Spleen (tissue), 11 donors: ENCODE data around the gene KRT39. TPM values are rescaled to one million over a fixed set of nuclear protein-coding genes. Genes with fewer than 3 reads are reported as not detected.

Source experiments
- DNase-seq: peaks from one replicate; pipeline ENCODE4 v3.0.0-alpha.2; 2020
- H3K27ac ChIP-seq, 8 donors: fragments of 200-600 bp; sonication (generic) in 7 of 8; 1 replicate in 4 of 8; 2 replicates in 4 of 8; pipeline versions ENCODE4 v1.5.0 to v1.8.0; 2016 to 2021; ENCODE audit warnings: inconsistent platforms in 4 of 8, mild to moderate bottlenecking in 4 of 8, moderate library complexity in 1 of 8
- H3K27me3 ChIP-seq, 7 donors: fragments of 200-600 bp; sonication (generic) in 6 of 7; replicated peaks in 1 of 7; 1 replicate in 4 of 7; 2 replicates in 3 of 7; pipeline versions ENCODE4 v1.5.0 to v1.8.0; 2016 to 2021; ENCODE audit warnings: inconsistent platforms in 3 of 7, mild to moderate bottlenecking in 1 of 7
- H3K36me3 ChIP-seq, 6 donors: fragments of 200-600 bp; sonication (generic) in 5 of 6; 1 replicate in 4 of 6; 2 replicates in 2 of 6; pipeline versions ENCODE4 v1.5.0 to v1.8.0; 2016 to 2021; ENCODE audit warnings: inconsistent platforms in 2 of 6
- H3K4me1 ChIP-seq, 6 donors: fragments of 200-600 bp; sonication (generic) in 5 of 6; 1 replicate in 3 of 6; 2 replicates in 3 of 6; pipeline versions ENCODE4 v1.5.0 to v1.8.0; 2016 to 2021; ENCODE audit warnings: inconsistent platforms in 3 of 6
- H3K4me3 ChIP-seq, 8 donors: fragments of 200-600 bp; sonication (generic) in 7 of 8; 1 replicate in 4 of 8; 2 replicates in 4 of 8; pipeline versions ENCODE4 v1.5.0 to v1.8.0; 2016 to 2021; ENCODE audit warnings: inconsistent platforms in 4 of 8, mild to moderate bottlenecking in 4 of 8, moderate library complexity in 2 of 8
- H3K9me3 ChIP-seq, 8 donors: fragments of 200-600 bp; sonication (generic) in 7 of 8; 1 replicate in 4 of 8; 2 replicates in 4 of 8; pipeline versions ENCODE4 v1.5.0 to v1.8.0; 2016 to 2021; ENCODE audit warnings: inconsistent platforms in 4 of 8
- CTCF ChIP-seq, 11 experiments: fragments of 200-600 bp in 7 of 11; fragments of 450-650 bp in 4 of 11; sonication (generic) in 4 of 11; IDR thresholded peaks in 8 of 11; conservative IDR thresholded peaks in 3 of 11; 1 replicate in 7 of 11; 2 replicates in 4 of 11; pipeline versions ENCODE4 v1.4.0 to v1.8.0; 2016 to 2021; ENCODE audit warnings: antibody characterized with exemption in 11 of 11, inconsistent platforms in 4 of 11, mild to moderate bottlenecking in 1 of 11
- POLR2A ChIP-seq, 3 donors: fragments of 450-650 bp; IDR thresholded peaks; one replicate each; pipeline ENCODE4 v1.5.1; 2017; ENCODE audit warnings: antibody characterized with exemption in 3 of 3, mild to moderate bottlenecking in 1 of 3
- POLR2AphosphoS5 ChIP-seq, 3 donors: sonication (generic); formaldehyde crosslinking; IDR thresholded peaks; one replicate each; pipeline ENCODE4 v1.5.1; 2017; ENCODE audit warnings: antibody characterized with exemption in 3 of 3
- WGBS, 5 donors: extraction: QIAGEN DNeasy Blood & Tissue Kit in 3 of 5; methylation state at CpG; one replicate each; pipeline versions ENCODE4 v1.1.5 to v1.1.7; 2013 to 2018; 5-methylcytosine and 5-hydroxymethylcytosine counted together
- intact Hi-C: fragments of 100-400 bp; cut with DNase I; formaldehyde crosslinking; loops from one replicate; pipeline ENCODE4 v1.15.0; 2023; ENCODE audit warnings: low total_unique reads
- polyA plus RNA-seq, 3 donors: library from polyadenylated mRNA; stranded (reverse); fragments of 200-250 nt; gene quantifications; one replicate each; pipeline ENCODE4 v1.2.1, GENCODE V29; 2013
- total RNA-seq, 7 donors: library from RNA; depleted of rRNA in 3 of 7; stranded (reverse); fragments of >200 nt in 3 of 7; fragmentation: NEBNext Ultra II Directional in 4 of 7; extraction: Animal tissue kit (Norgen Biotek cat#: 25700) in 4 of 7; gene quantifications; one replicate each; pipeline versions ENCODE4 v1.1.0 to v1.2.1, GENCODE V29; 2016 to 2021
- donor health status: healthy with polysubstance abuse.
- donor health status: DM: no; HTN: no; CAD: no; lungs with moderate emphysema.
- donor health status: DM: no; HTN: no; CAD: no.
- donor health status: Bipolar disorder and iron deficiency.
- donor health status: healthy.
- donor health status: DM: no; HTN: no; CAD: no.
- donor health status: DM: yes; HTN: yes; CAD: no.

KRT39 gene
- total and polyA plus RNA-seq, 10 donors = not detected

GRCh38 chr17:40980596-40980995, 13.8 kb upstream of the KRT39 start:
- H3K9me3 ChIP-seq = no peaks in the 10 kb centered on the region
- TF ChIP-seq CTCF (IDR thresholded peaks at IDR 0.05 in 8 of 11, conservative IDR thresholded peaks at IDR 0.05 in 3 of 11) = no peak
- no peak overlapping the region for H3K4me3 ChIP-seq
- peaks cover 0 to 29% (median 0%) of the 10 kb centered on the region in 7 donors for H3K27me3 ChIP-seq
- intact Hi-C loops = no loop called here
- no peaks in the 10 kb centered on the region for H3K36me3 ChIP-seq
- DNase-seq = no peak
- H3K4me1 ChIP-seq = no peaks in the 10 kb centered on the region
- no peak overlapping the region for H3K27ac ChIP-seq
- WGBS, 5 donors = 61 to 78% (median 62%) methylated on average over 8 of the region's 8 CpGs

GRCh38 chr17:40980117-40980516, 13.4 kb upstream of the KRT39 start:
- no peaks in the 10 kb centered on the region for H3K36me3 ChIP-seq
- H3K9me3 ChIP-seq = no peaks in the 10 kb centered on the region
- H3K4me1 ChIP-seq = no peaks in the 10 kb centered on the region
- intact Hi-C loops = no loop called here
- H3K27ac ChIP-seq = no peak overlapping the region
- TF ChIP-seq CTCF (IDR thresholded peaks at IDR 0.05 in 8 of 11, conservative IDR thresholded peaks at IDR 0.05 in 3 of 11) = no peak
- no peak for TF ChIP-seq POLR2AphosphoS5 (IDR thresholded peaks at IDR 0.05)
- no peak for TF ChIP-seq POLR2A (IDR thresholded peaks at IDR 0.05)
- 88 to 96% (median 93%) methylated on average over 3 of the region's 3 CpGs for WGBS, 5 donors
- DNase-seq = no peak
- no peak overlapping the region for H3K4me3 ChIP-seq
- H3K27me3 ChIP-seq = peaks cover 0 to 29% (median 0%) of the 10 kb centered on the region in 7 donors

GRCh38 chr17:40978575-40979151, 11.9 kb upstream of the KRT39 start:
- WGBS, 5 donors = 84 to 92% (median 88%) methylated on average over 13 of the region's 13 CpGs
- TF ChIP-seq CTCF (IDR thresholded peaks at IDR 0.05 in 8 of 11, conservative IDR thresholded peaks at IDR 0.05 in 3 of 11) = no peak
- TF ChIP-seq POLR2A (IDR thresholded peaks at IDR 0.05) = no peak
- no peak for TF ChIP-seq POLR2AphosphoS5 (IDR thresholded peaks at IDR 0.05)
- Histone ChIP-seq H3K36me3 (no peaks in the 10 kb centered on the region), H3K4me3 (no peak overlapping the region), H3K4me1 (no peaks in the 10 kb centered on the region), H3K27me3 (peaks cover 0 to 24% (median 0%) of the 10 kb centered on the region in 7 donors), H3K27ac (no peak overlapping the region), H3K9me3 (no peaks in the 10 kb centered on the region)
- DNase-seq = no peak
- intact Hi-C loops = no loop called here

GRCh38 chr17:40975516-40975915, 8.8 kb upstream of the KRT39 start:
- no peak for DNase-seq
- H3K36me3 ChIP-seq = no peaks in the 10 kb centered on the region
- H3K4me1 ChIP-seq = no peaks in the 10 kb centered on the region
- TF ChIP-seq CTCF (IDR thresholded peaks at IDR 0.05 in 8 of 11, conservative IDR thresholded peaks at IDR 0.05 in 3 of 11) = no peak
- no peak for TF ChIP-seq POLR2AphosphoS5 (IDR thresholded peaks at IDR 0.05)
- no peak for TF ChIP-seq POLR2A (IDR thresholded peaks at IDR 0.05)
- H3K4me3 ChIP-seq = no peak overlapping the region
- peaks cover 0 to 17% (median 0%) of the 10 kb centered on the region in 7 donors for H3K27me3 ChIP-seq
- intact Hi-C loops = no loop called here
- H3K9me3 ChIP-seq = no peaks in the 10 kb centered on the region
- H3K27ac ChIP-seq = no peak overlapping the region
